ENCODE measurements around the gene ZCCHC7. TPM values are rescaled to one million over a fixed set of nuclear protein-coding genes. Genes with fewer than 3 reads are reported as not detected.

Gene ZCCHC7
- total and polyA plus RNA-seq, 2 donors (not counting 3 experiments of a cell fraction or from before 2014, with no cell fraction given) = 7.4 to 14.8 TPM

DNA sequence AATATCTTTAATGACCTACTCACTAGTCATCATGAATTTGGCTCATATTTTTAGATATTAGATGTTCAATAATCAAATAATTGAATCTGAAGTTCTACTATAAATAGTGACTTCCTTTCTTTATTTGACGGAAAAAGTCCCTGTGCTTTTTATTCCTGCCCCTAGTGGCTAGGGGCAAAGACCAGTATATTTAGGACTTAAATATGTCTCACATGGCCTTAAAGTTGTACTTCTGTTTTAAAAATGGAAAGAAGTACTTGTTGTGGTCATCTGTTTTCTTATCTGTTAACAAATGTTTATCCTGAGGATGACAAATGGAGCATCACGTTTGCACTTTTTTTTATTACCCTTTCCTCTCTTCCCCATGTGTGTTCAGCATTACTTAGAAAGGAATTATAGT, 212.9 kb downstream of the ZCCHC7 start:
- FAIRE-seq = no peak
- no TSS peak for BruUV-seq (replicated peaks)
- intact Hi-C loops (cut with micrococcal nuclease) = loop anchor here (5.0 kb wide), 1 partner anchor 461 kb away; no protein-coding TSS in a partner anchor

More for the DNA sequence above, 212.9 kb downstream of the ZCCHC7 start:
- no peak for DNase-seq (ENCODE audit: low read depth, low spot score)
- Histone ChIP-seq H3K27ac (ENCODE audit: insufficient read depth, low read depth, low read length) (no peak overlapping the region), H3K79me2 (ENCODE audit: control insufficient read depth, insufficient read depth, low read length) (no peaks in the 10 kb centered on the region), H3K27me3 (ENCODE audit: control insufficient read depth in 2 of 2, insufficient read depth in 2 of 2, low read length in 2 of 2) (no peaks in the 10 kb centered on the region), H3K4me2 (ENCODE audit: insufficient read depth, low read length) (no peak overlapping the region), H3K4me1 (ENCODE audit: control insufficient read depth, extremely low read depth, insufficient read depth, low read length) (no peaks in the 10 kb centered on the region), H3K9me3 (replicated peaks; ENCODE audit: control insufficient read depth, insufficient read depth, low read length) (no peaks in the 10 kb centered on the region), H3K9me1 (replicated peaks; ENCODE audit: control insufficient read depth, extremely low read depth, insufficient read depth, low read length) (no peaks in the 10 kb centered on the region), H4K20me1 (replicated peaks; ENCODE audit: control insufficient read depth, extremely low read depth, insufficient read depth, low read length) (no peaks in the 10 kb centered on the region), H2AFZ (ENCODE audit: low read depth, low read length) (no peak overlapping the region), H3K36me3 (ENCODE audit: control insufficient read depth in 2 of 2, extremely low read depth in 1 of 2, insufficient read depth in 2 of 2, low read length in 2 of 2) (no peaks in the 10 kb centered on the region), H3K4me3 (replicated peaks in 1 of 3; ENCODE audit: insufficient read depth in 1 of 3, low read depth in 1 of 3, low read length in 3 of 3) (no peak overlapping the region), H3K9ac (replicated peaks; ENCODE audit: extremely low read depth, insufficient read depth, low read length) (no peak overlapping the region)
- ChIA-PET CTCF (interaction anchor here (1.5 kb wide), 1 partner anchor 8 kb away, joined by 4 read pairs; no protein-coding TSS in a partner anchor), POLR2A (no interaction called here)
- dilution Hi-C loops (cut with MboI; ENCODE audit: extremely low pct_ligation_motif_present, low sequenced_read_pairs) = no loop called here
- TF ChIP-seq, protein P1, sequence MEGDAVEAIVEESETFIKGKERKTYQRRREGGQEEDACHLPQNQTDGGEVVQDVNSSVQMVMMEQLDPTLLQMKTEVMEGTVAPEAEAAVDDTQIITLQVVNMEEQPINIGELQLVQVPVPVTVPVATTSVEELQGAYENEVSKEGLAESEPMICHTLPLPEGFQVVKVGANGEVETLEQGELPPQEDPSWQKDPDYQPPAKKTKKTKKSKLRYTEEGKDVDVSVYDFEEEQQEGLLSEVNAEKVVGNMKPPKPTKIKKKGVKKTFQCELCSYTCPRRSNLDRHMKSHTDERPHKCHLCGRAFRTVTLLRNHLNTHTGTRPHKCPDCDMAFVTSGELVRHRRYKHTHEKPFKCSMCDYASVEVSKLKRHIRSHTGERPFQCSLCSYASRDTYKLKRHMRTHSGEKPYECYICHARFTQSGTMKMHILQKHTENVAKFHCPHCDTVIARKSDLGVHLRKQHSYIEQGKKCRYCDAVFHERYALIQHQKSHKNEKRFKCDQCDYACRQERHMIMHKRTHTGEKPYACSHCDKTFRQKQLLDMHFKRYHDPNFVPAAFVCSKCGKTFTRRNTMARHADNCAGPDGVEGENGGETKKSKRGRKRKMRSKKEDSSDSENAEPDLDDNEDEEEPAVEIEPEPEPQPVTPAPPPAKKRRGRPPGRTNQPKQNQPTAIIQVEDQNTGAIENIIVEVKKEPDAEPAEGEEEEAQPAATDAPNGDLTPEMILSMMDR (IDR thresholded peaks at IDR 0.05; ENCODE audit: extremely low read depth in 1 of 2, insufficient read depth in 1 of 2, low read depth in 1 of 2, low read length in 2 of 2) = no peak
- TF ChIP-seq EZH2 (IDR thresholded peaks at IDR 0.05; ENCODE audit: borderline replicate concordance, low read depth, low read length, severe bottlenecking) (no peak), POLR2A (IDR thresholded peaks at IDR 0.05; ENCODE audit: low read depth, low read length) (no peak), JUN (IDR thresholded peaks at IDR 0.05; ENCODE audit: borderline replicate concordance, insufficient read depth, insufficient read length, low read depth) (no peak), GATA2 (IDR thresholded peaks at IDR 0.05; ENCODE audit: insufficient read depth, insufficient read length, low read depth, low read length) (no peak), POLR2AphosphoS5 (IDR thresholded peaks at IDR 0.05; ENCODE audit: insufficient read depth, low read depth, low read length) (no peak), FOS (IDR thresholded peaks at IDR 0.05; ENCODE audit: borderline replicate concordance, insufficient read depth, low read length) (no peak), MYC (IDR thresholded peaks at IDR 0.05; ENCODE audit: low read depth, low read length) (no peak)
- TF ChIP-seq, protein P2, sequence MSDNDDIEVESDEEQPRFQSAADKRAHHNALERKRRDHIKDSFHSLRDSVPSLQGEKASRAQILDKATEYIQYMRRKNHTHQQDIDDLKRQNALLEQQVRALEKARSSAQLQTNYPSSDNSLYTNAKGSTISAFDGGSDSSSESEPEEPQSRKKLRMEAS (IDR thresholded peaks at IDR 0.05; ENCODE audit: insufficient read depth, insufficient read length) = no peak
